ENCODE results near the gene RAVER2. TPM values are rescaled to one million over a fixed set of nuclear protein-coding genes. Genes with fewer than 3 reads are reported as not detected.

The RAVER2 gene
- total RNA-seq, 1 experiment from 2014 or later = 13.3 TPM

DNA sequence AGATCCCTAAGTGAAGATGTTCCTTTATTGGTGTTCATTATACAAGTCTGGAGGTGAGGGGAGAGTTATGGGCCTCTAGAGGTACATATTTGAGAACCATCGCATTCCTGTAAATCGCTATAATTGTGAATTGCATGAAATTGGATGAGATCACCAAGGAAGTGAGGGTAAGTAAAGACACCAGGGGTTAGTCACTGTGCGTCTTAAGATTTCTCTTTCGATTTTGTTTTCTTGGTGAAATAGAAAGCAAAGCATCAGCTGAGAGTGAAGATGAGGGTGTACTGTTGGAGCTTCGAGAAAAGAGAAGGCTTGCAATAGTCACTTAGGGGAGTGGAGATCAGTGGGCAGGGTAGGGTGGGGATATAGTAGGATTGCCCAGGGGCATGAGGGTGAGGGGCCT is 82.1 kb downstream of the RAVER2 start:
- no peak overlapping the region for H3K4me2 ChIP-seq (ENCODE audit: insufficient read depth, insufficient read length, low read length)
- no peaks in the 10 kb centered on the region for H3K23me2 ChIP-seq (ENCODE audit: insufficient read length, low read depth, low read length, poor library complexity, severe bottlenecking)
- no peak overlapping the region for H4K5ac ChIP-seq (ENCODE audit: insufficient read length, low read depth, low read length)
- H3K18ac ChIP-seq (ENCODE audit: insufficient read length, low read depth, low read length) = no peak overlapping the region
- no peak overlapping the region for H2BK20ac ChIP-seq (ENCODE audit: low read depth, low read length, poor library complexity, severe bottlenecking)
- no peak overlapping the region for H3K27ac ChIP-seq (ENCODE audit: insufficient read length, low read depth, low read length)
- WGBS (ENCODE audit: extremely low coverage, insufficient read length, low lambda C conversion rate) = no CpG with 5 or more reads among the region's 5 CpGs
- H3T11ph ChIP-seq (ENCODE audit: low read length) = no peak overlapping the region
- no peak overlapping the region for H2BK120ac ChIP-seq (ENCODE audit: low read depth, low read length, poor library complexity, severe bottlenecking)
- no peaks in the 10 kb centered on the region for H3K27me3 ChIP-seq (ENCODE audit: insufficient read depth, low read length)
- TF ChIP-seq, protein P1, sequence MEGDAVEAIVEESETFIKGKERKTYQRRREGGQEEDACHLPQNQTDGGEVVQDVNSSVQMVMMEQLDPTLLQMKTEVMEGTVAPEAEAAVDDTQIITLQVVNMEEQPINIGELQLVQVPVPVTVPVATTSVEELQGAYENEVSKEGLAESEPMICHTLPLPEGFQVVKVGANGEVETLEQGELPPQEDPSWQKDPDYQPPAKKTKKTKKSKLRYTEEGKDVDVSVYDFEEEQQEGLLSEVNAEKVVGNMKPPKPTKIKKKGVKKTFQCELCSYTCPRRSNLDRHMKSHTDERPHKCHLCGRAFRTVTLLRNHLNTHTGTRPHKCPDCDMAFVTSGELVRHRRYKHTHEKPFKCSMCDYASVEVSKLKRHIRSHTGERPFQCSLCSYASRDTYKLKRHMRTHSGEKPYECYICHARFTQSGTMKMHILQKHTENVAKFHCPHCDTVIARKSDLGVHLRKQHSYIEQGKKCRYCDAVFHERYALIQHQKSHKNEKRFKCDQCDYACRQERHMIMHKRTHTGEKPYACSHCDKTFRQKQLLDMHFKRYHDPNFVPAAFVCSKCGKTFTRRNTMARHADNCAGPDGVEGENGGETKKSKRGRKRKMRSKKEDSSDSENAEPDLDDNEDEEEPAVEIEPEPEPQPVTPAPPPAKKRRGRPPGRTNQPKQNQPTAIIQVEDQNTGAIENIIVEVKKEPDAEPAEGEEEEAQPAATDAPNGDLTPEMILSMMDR (conservative IDR thresholded peaks at IDR 0.05) = no peak
- Mint-ChIP-seq H3K4me3 (no peak overlapping the region), H3K9me3 (no peaks in the 10 kb centered on the region), H3K36me3 (ENCODE audit: insufficient read depth in 1 of 3, low read depth in 3 of 3) (no peaks in the 10 kb centered on the region), H3K27me3 (ENCODE audit: low read depth) (no peaks in the 10 kb centered on the region), H3K4me1 (peaks cover 4 to 14% of the 10 kb centered on the region in 2 experiments), H3K27ac (peak overlapping the region in 1 of 3 experiments; percentile 12; a peak in 1 of 7 replicates)
- DNase-seq = no peak
- H3K9ac ChIP-seq (ENCODE audit: extremely low read depth, insufficient read length, low read length) = no peak overlapping the region
- H3K4ac ChIP-seq (ENCODE audit: low read depth, low read length) = no peak overlapping the region
- H3K79me2 ChIP-seq (ENCODE audit: insufficient read depth, low read length) = no peaks in the 10 kb centered on the region
- no peak overlapping the region for H2AFZ ChIP-seq (ENCODE audit: low read length)
- no peak overlapping the region for H3K56ac ChIP-seq (ENCODE audit: insufficient read length, low read depth, low read length)
- no peak overlapping the region for H2BK12ac ChIP-seq (ENCODE audit: insufficient read length, low read depth, low read length)
- no peaks in the 10 kb centered on the region for H3K79me1 ChIP-seq (ENCODE audit: insufficient read depth, low read depth, low read length, poor library complexity, severe bottlenecking)
- no peak overlapping the region for H3K23ac ChIP-seq (ENCODE audit: insufficient read length, low read depth, low read length)
- no peak overlapping the region for H2BK5ac ChIP-seq (ENCODE audit: insufficient read length, low read length)
- H3K14ac ChIP-seq (ENCODE audit: insufficient read depth, low read length) = no peak overlapping the region
- H4K91ac ChIP-seq (ENCODE audit: insufficient read length, low read depth, low read length) = no peak overlapping the region
- H3K4me1 ChIP-seq (ENCODE audit: insufficient read depth, low read length) = no peaks in the 10 kb centered on the region
- H2AK5ac ChIP-seq (ENCODE audit: insufficient read length, low read length) = no peak overlapping the region
- no peak overlapping the region for H2BK15ac ChIP-seq (ENCODE audit: low read depth, low read length)
- H3K9me3 ChIP-seq (ENCODE audit: control insufficient read depth, low read depth, low read length) = no peaks in the 10 kb centered on the region
- H4K8ac ChIP-seq (replicated peaks; ENCODE audit: insufficient read length, low read depth, low read length) = no peak overlapping the region
- no peaks in the 10 kb centered on the region for H4K20me1 ChIP-seq (ENCODE audit: control insufficient read depth, insufficient read depth, insufficient read length)

All from H9 (cell line).